Suppressor macrophage treated with lipopolysaccharide for 4 hours (primary cell): Measurements from ENCODE around the gene ROMO1.

Experiments used
- DNase-seq: peaks from one replicate; pipeline ENCODE4 v3.0.0-alpha.2; 2020

The ROMO1 gene

GRCh38 chr20:35699127-35699956 lies at the start of gene ROMO1, which contains the start of gene NFS1:
TSS of gene ROMO1 (plus strand) at chr20:35699405. CDS start at chr20:35699633, 228 bp downstream.
TSS of gene NFS1 (minus strand) at chr20:35699352. CDS start at chr20:35699288, 64 bp downstream.
- DNase-seq, result peak; percentile 91

- DNase-seq, result no peak
Measured at GRCh38 chr20:35650632-35651031, 48.6 kb upstream of the ROMO1 start.

GRCh38 chr20:35651958-35652357 lies 47.2 kb upstream of the ROMO1 start:
- DNase-seq, result no peak

GRCh38 chr20:35652641-35653429 lies 46.4 kb upstream of the ROMO1 start:
- DNase-seq, result no peak

DNA sequence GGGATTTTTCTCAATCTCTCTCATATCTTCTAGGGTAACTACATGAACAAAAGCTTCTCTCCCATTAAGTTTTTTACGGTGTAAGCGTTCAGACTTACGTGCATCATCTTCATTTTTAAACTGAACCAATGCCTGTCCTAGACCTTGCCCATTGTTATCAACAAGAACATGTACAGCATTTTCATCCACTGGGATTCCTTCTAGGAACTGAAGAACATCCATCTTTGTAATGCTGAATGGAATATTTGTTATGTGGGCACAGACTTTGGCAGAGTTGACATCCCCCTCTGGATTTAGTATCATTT lies 45.8 kb upstream of the ROMO1 start:
- DNase-seq, result no peak

- DNase-seq, result no peak
Measured at GRCh38 chr20:35653893-35654292, 45.3 kb upstream of the ROMO1 start.

GRCh38 chr20:35654415-35654814 lies 44.8 kb upstream of the ROMO1 start:
- no peak for DNase-seq

GRCh38 chr20:35657271-35657670 lies 41.9 kb upstream of the ROMO1 start:
- no peak for DNase-seq

GRCh38 chr20:35660122-35660937 lies 38.9 kb upstream of the ROMO1 start:
- DNase-seq, result no peak

- peak; percentile 3 for DNase-seq
Measured at GRCh38 chr20:35661053-35661452, 38.2 kb upstream of the ROMO1 start.

- DNase-seq, result peak; percentile 2
Measured at GRCh38 chr20:35661908-35662307, 37.3 kb upstream of the ROMO1 start.

DNA sequence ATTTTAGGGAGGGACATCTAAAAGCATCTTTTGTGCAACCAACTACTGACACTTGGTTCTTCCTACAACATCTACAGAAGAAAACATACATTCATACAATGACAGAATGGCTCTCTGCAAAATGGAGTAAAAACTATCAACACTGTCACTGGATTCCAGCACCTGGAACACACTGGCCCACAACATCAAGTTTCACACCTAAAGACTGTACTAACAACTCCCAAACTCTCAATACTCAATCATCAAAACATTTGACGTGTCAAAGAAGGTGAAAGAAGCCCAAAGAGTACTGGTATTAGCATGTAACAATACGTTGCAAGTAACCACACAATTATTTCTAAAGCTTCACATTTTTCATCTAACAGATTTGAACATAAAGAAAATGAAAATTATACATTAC lies 36.7 kb upstream of the ROMO1 start:
- no peak for DNase-seq

DNA sequence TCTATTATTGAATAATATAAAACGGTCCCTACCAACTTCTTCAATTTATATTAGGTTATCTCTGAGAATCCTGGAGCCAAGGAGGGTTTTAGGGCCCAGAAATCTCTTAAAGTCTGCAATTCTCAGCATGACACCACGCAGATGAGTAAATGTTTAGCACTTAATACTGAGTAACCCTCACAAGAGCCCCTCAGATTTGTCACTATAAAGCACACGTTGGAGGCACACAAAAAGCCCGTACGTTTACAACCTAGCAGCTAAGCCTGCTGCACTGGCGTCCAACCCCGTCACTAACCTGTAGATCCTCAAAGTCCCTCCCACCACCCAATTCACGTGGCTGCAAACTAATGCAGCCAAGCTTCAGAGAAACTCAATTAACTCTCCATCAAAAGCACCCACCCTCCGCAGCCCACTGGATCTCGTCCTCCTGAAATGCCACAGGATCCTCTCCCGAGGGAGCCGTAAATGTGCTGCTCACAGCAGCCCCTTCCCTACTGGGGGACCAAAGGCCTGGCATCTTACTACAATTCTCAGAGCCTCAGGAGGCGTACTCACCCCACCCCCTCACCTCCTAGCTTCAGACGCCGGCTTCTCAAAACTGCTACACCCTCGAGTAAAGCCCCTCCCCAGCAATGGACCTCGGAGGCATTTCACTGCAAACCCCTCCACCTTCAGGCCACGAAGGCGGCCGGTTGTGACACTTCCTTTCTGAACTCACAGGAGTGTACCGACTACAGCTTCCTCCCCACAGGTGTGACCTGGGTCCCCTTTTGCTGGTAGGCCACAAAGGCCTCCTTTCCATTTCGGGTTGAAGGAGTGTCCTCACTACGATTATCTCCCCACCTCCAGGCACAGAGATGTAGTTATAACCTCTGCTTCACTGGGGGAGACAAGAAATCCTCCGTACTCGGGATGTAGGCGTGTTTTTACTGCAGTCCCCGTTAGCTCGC lies 35.4 kb upstream of the ROMO1 start:
- DNase-seq, result peak; percentile 45

DNA sequence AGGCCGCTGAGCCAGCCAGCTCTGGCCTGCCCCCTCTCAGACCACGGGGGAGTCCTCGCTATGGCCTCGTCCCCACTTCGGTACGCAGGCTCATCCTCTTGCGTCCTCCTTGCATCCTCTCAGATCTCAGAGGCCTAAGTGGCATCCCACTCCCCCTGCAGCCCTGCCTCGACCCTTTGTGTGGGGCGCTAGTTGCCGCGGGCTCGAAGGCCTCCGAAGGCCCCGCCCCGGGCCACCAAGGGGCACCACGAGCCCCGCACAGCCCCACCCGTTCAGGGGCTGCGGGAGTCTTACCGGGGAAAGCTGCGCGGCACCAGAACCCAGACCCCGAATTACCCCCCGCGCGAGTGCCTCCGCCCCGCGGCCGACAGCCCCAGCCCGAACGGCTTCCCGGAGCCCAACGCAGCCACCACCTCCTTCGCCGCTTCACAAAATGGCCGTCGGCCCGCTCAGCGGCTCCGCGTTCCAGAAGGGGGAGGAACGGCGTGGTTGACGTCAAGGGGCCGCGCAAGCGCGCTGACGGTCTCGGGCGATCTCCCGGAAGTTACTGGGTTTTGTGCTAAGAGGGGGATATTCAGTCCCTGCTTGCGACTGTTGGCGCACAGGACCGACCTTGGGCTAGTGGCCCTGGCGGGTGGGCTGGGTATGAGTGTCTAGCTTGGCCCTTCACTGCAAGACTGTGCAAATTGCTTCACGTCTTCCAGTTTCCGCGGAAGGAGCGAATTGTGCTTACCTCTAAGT lies 34.6 kb upstream of the ROMO1 start, which contains the start of the genes CPNE1 and RBM12:
CPNE1 (minus strand) TSS at position 435 of the 741 bp plus-strand sequence. CDS start 31,977 bp downstream, outside the sequence.
RBM12 (minus strand) TSS at position 435 of the 741 bp plus-strand sequence. CDS start 9,578 bp downstream, outside the sequence.
- peak; percentile 96 for DNase-seq

- DNase-seq, result no peak
Measured at GRCh38 chr20:35665949-35666288, 33.3 kb upstream of the ROMO1 start.

GRCh38 chr20:35669221-35669620 lies 30.0 kb upstream of the ROMO1 start:
- no peak for DNase-seq

DNA sequence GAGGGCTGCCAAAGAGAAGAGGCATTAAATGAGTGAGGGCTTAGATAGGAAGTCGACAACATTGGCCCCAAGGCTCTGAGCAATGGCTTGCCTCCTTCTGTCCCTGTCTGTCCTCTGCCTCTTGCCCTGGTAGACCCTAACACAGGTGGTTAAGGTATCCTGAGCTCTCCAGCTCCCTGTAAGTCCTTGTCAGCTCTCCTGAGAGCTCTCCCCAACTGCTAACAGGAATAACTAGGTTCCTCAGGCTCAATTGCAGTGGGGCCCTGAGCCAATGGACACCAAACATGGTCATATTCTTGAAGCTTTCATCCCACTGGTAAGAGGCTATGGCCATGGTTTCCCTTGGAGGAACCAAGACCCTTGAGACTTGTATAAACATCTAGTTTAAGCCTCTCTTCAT lies 29.5 kb upstream of the ROMO1 start:
- DNase-seq, result no peak

- DNase-seq, result no peak
Measured at GRCh38 chr20:35673884-35674283, 25.3 kb upstream of the ROMO1 start.

- DNase-seq, result no peak
Measured at GRCh38 chr20:35674921-35675320, 24.3 kb upstream of the ROMO1 start.

DNA sequence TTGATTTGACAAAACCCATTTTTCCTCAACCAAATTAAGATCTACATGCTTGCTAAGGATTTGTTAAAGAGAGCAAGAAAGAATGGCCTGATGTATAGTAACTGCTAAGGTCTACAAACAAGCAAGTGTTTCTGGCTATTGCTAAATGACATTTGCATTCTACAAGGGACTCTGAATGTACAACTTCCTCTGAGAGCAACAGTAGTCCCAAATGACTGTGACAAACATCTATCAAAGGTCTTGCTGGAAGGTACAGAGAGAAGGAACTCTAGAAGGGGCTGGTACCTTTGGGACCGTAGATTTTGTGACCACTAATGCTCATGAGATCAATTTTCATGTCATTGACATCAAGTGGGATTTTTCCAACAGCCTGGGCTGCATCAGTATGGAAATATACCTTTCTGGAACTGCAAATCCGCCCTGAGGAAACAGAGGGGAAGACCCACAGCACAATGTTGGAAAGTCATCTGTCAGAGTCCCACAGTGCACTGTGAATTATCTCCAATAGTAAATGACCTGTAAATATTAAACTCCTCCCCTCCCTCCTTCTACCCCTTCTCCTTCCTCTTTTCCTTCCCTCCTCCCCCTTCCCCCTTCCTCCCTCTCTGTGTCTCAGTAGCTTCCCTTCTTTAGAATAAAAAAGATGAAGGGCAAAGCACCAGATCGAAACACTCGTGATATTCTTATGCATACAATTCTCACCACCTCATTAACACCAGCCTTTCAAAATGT lies 18.6 kb upstream of the ROMO1 start:
- peak; percentile 48 for DNase-seq
